Nephron (organoid): Measurements from ENCODE around the gene PLPP4.
"Not testable (repeated sequence)": the region's sequence is repeated elsewhere in the genome, so short reads cannot be mapped to it uniquely, and the experiment has no call there.

Experiments used
- H3K27ac Mint-ChIP-seq, 3 experiments: 2 replicates each; pipeline ENCODE4 v1.8.0; 2020; ENCODE audit warnings: mixed read lengths in 3 of 3, mild to moderate bottlenecking in 2 of 3, moderate library complexity in 1 of 3
- H3K27me3 Mint-ChIP-seq: 2 replicates; pipeline ENCODE4 v1.8.0; 2021; ENCODE audit warnings: low read depth, mild to moderate bottlenecking, moderate library complexity, mixed read lengths
- H3K36me3 Mint-ChIP-seq: 2 replicates; pipeline ENCODE4 v1.8.0; 2020; ENCODE audit warnings: low read depth, mixed read lengths
- H3K4me1 Mint-ChIP-seq: 2 replicates; pipeline ENCODE4 v1.8.0; 2020; ENCODE audit warnings: mixed read lengths
- H3K4me3 Mint-ChIP-seq, 3 experiments: 2 replicates each; pipeline ENCODE4 v1.8.0; 2020; ENCODE audit warnings: mild to moderate bottlenecking in 3 of 3, mixed read lengths in 3 of 3, moderate library complexity in 2 of 3
- H3K9me3 Mint-ChIP-seq: 2 replicates; pipeline ENCODE4 v1.8.0; 2020; ENCODE audit warnings: mixed read lengths
- CTCF ChIP-seq, 3 experiments: fragments of 200-600 bp; sonication (generic); IDR thresholded peaks; one replicate each; pipeline ENCODE4 v1.5.0; 2021; ENCODE audit warnings: antibody characterized with exemption in 3 of 3; ENCODE audit not compliant: unreplicated experiment in 3 of 3

Gene PLPP4

GRCh38 chr10:120499883-120500282 lies 42.9 kb downstream of the PLPP4 start:
- H3K9me3 Mint-ChIP-seq = no peaks in the 10 kb centered on the region
- H3K4me3 Mint-ChIP-seq = no peak overlapping the region
- H3K27ac Mint-ChIP-seq = no peak overlapping the region
- H3K27me3 Mint-ChIP-seq = peaks cover 49% of the 10 kb centered on the region
- H3K36me3 Mint-ChIP-seq = no peaks in the 10 kb centered on the region
- H3K4me1 Mint-ChIP-seq = peaks cover 7% of the 10 kb centered on the region
- no peak for TF ChIP-seq CTCF (IDR thresholded peaks at IDR 0.05; ENCODE audit: unreplicated experiment in 3 of 3)

GRCh38 chr10:120503689-120504088 lies 46.7 kb downstream of the PLPP4 start:
- Mint-ChIP-seq H3K4me3 (no peak overlapping the region), H3K9me3 (no peaks in the 10 kb centered on the region)
- no peak for TF ChIP-seq CTCF (IDR thresholded peaks at IDR 0.05; ENCODE audit: unreplicated experiment in 3 of 3)

GRCh38 chr10:120504227-120504626 lies 47.2 kb downstream of the PLPP4 start:
- H3K4me1 Mint-ChIP-seq, H3K9me3 Mint-ChIP-seq, H3K4me3 Mint-ChIP-seq, H3K36me3 Mint-ChIP-seq: not testable (repeated sequence)
- Mint-ChIP-seq H3K27me3 (peaks cover 35% of the 10 kb centered on the region), H3K27ac (peak overlapping the region in 1 of 3 experiments; percentile 9)

More at GRCh38 chr10:120503689-120504088, 46.7 kb downstream of the PLPP4 start:
- peaks cover 40% of the 10 kb centered on the region for H3K27me3 Mint-ChIP-seq
- H3K36me3 Mint-ChIP-seq = no peaks in the 10 kb centered on the region
- H3K27ac Mint-ChIP-seq = peak overlapping the region in 2 of 3 experiments; percentile 9 to 22
- H3K4me1 Mint-ChIP-seq = peaks cover 7% of the 10 kb centered on the region

GRCh38 chr10:120505056-120505455 lies 48.0 kb downstream of the PLPP4 start:
- Mint-ChIP-seq H3K4me1 (peaks cover 7% of the 10 kb centered on the region), H3K9me3 (no peaks in the 10 kb centered on the region), H3K36me3 (no peaks in the 10 kb centered on the region), H3K27ac (no peak overlapping the region), H3K4me3 (no peak overlapping the region), H3K27me3 (peaks cover 36% of the 10 kb centered on the region)
- TF ChIP-seq CTCF (IDR thresholded peaks at IDR 0.05; ENCODE audit: unreplicated experiment in 3 of 3) = no peak

- Mint-ChIP-seq H3K27ac (no peak overlapping the region), H3K4me3 (no peak overlapping the region), H3K36me3 (no peaks in the 10 kb centered on the region), H3K4me1 (peaks cover 7% of the 10 kb centered on the region), H3K27me3 (peaks cover 42% of the 10 kb centered on the region), H3K9me3 (no peaks in the 10 kb centered on the region)
- TF ChIP-seq CTCF (IDR thresholded peaks at IDR 0.05; ENCODE audit: unreplicated experiment in 3 of 3) = no peak
These were observed 48.8 kb downstream of the PLPP4 start for GRCh38 chr10:120505866-120506265.

- no peaks in the 10 kb centered on the region for H3K9me3 Mint-ChIP-seq
- no peaks in the 10 kb centered on the region for H3K36me3 Mint-ChIP-seq
These were observed 49.6 kb downstream of the PLPP4 start for GRCh38 chr10:120506674-120507073.

More at GRCh38 chr10:120506674-120507073, 49.6 kb downstream of the PLPP4 start:
- H3K27ac Mint-ChIP-seq = no peak overlapping the region
- peaks cover 42% of the 10 kb centered on the region for H3K27me3 Mint-ChIP-seq
- no peak for TF ChIP-seq CTCF (IDR thresholded peaks at IDR 0.05; ENCODE audit: unreplicated experiment in 3 of 3)
- peaks cover 7% of the 10 kb centered on the region for H3K4me1 Mint-ChIP-seq
- no peak overlapping the region for H3K4me3 Mint-ChIP-seq
